DMS 273 treated with DMSO at 0.1 percent for 48 hours (cell line): ENCODE results near the gene NPTN.
"Not testable (repeated sequence)": the region's sequence is repeated elsewhere in the genome, so short reads cannot be mapped to it uniquely, and the experiment has no call there.

Experiments
- DNase-seq: peaks from one replicate; lab custom pipeline; 2025; lab: John Stamatoyannopoulos, UW

The NPTN gene

GRCh38 chr15:73600413-73601335 is 32.5 kb downstream of the NPTN start:
- no peak for DNase-seq

DNA sequence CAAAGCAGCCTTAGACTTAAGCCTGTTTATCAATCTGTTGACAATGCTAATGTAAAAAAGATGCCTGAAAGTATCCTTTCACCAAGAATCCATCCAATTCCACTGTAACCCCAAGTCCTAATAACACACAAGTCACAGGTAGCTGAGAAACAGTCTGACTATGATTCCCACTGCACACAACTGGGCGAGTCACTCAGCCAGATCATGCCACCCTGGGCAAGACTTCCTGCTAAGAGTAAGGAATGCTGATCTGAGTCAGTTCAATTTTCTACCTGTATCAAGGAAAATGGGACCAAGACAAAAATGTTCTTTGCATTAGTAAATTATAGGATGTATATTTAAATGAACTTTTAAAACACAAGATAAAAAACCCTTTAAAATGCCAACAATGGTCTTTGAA is 33.3 kb downstream of the NPTN start:
- no peak for DNase-seq

DNA sequence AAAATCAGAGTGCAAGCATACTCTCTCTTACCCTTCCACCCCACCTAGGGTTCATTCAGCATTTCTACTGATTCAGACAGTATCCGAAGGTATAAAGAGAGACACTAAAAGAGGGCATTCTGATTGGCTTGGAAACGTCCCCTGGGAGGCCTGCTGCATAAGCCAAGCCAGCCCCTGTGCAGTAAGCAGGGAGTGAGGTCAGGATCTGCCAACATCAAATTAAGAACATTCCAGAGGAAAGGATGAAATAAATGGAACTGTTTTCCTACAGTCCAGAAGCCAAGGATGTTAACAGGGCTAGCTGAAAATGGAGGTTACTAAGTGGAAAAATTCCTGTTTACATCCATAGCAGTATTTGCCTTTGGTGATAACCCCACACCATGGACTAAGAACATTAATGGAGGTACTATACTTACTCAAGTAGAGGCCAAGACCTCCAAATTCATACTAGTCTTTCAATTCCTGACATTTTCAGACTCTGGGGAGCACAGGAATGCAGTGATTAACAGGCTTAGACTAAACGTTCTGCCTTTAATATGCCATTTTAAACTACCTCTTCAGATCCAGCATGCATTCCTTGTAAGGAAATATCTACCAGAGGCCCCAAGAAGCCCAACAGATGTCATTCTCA is 34.5 kb downstream of the NPTN start:
- no peak for DNase-seq

GRCh38 chr15:73597036-73597638 is 36.1 kb downstream of the NPTN start:
- no peak for DNase-seq

DNA sequence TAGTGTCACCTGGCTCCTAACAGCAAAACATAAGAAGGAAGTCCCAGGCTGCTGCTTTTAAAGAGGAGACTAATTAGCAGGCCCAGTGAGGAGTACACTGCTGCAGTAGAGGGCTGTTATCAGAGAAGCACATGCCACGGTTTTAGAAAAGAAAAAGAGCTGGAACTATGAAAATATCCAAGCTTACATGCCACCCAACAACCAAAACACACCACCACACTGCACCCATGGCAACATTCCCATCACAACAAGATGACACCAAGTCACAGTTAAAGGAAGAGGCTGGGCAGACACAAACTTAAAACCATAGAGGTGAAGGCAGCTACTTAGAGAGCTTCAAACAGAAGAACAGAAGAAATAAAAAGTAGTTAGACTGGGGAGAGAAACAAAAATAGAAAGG is 37.0 kb downstream of the NPTN start:
- DNase-seq, result no peak

GRCh38 chr15:73594109-73594508 is 39.1 kb downstream of the NPTN start:
- no peak for DNase-seq

GRCh38 chr15:73593304-73594074 is 39.7 kb downstream of the NPTN start:
- DNase-seq, result no peak

DNA sequence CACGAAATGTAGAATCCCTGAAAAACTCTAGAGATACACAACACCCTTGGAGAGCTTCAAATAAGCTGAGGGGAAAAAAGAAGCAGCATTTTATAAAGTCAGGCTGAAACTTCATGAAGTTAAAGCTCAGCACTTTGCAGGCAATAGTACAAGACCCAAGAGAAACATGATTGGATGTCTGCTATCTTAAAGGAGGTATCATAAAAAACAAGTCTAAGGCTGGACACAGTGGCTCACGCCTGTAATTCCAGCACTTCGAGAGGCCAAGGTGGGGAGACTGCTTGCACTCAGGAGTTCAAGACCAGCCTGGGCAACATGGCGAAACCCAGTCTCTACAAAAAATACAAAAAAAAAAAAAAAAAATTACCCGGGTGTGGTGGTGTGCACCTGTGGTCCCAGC is 42.9 kb downstream of the NPTN start:
- DNase-seq, result no peak

DNA sequence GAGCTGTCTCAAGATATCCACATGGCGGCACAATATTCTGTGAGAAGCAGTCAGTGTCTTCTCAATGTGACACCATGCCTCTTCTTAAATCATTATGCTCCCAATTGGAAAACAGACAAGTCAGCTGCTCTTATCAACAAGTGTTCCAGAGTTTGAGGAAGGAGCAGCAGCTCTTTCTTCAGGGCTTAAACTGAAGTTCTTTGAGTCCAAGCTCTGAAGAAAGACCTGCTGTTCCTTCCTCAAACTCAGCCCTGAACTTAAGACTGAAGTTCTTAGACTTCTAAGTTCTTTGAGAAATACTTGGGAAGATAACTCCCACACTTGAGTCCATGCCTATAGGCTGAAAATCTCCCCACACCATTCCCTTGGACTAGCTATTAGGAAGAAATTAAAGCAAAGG is 43.4 kb downstream of the NPTN start:
- DNase-seq, result no peak

- DNase-seq, result no peak
Observed at GRCh38 chr15:73585871-73586654, 47.1 kb downstream of the NPTN start.

DNA sequence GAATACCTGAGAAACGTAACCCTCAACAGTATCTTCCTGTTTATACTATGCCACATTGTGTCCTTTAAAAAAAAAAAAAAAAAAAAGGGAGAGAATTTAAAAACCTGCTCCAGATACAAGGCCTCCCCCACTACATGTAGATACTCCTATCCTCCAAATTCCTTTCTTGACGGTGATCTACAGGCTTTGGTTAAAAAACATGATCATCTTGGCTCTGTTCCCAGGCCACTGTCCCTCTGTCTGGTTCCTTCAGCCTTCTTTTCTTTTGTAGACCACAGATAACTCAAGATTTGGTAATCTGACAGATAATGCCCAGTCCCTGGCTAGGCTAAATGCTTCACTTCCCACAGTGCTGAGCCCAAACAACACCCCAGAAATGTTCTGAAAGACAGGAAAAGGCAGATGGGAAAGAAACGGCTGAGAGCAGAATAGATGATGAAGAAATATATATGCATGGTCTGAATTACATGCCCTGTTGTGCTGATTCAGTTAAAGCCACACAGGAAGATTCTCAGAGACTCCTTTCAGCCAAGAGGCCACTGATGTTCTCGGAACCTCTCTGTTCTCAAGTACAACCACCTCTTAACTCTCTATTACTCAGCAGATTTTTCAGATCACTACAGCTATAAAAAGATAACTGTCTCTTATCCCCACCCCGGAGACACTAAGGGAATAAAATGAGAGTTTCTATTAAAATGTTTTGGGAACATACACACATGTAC is 48.3 kb downstream of the NPTN start:
- no peak for DNase-seq

DNA sequence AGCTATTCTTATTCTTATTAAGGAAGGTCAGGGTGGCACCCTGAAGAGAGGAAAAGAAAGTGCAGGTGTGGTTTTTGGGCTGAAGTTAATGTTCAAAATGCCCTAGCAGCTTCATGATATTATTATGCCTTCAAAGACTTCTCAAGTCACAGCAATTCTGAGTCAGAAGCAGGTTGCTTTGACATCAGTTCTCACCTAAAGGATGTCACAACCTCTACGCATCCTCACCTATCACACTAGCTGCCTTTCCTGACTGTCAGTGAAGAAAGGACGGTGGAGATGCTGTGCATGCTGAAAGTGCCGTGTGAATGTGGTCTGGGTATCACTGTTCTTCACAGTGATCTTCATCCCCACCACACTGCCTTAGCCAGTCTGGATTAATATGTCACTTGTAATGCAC is 49.6 kb downstream of the NPTN start:
- DNase-seq, result no peak

DNA sequence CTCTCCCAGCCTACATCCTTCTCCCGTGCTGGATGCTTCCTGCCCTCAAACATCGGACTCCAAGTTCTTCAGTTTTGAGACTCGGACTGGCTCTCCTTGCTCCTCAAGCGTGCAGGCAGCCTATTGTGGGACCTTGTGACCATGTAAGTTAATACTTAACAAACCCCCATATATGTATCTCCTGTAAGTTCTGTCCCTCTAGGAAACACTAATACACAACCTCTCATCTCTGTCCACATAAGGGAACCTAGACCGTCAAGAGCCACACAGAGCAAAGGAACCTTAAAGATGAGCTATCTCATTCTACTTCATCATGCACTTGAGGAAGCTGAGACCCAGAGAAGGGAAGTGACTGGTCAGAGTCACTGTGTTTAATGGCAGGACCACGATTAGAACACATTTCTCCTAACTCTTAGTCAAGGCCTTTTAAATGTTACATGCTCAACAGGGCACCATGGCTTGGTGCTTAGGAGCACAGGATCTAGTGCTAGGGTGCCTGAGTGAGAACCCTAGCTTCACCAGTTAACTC is 50.3 kb downstream of the NPTN start:
- no peak for DNase-seq

- no peak for DNase-seq
Observed at GRCh38 chr15:73578026-73578425, 55.2 kb downstream of the NPTN start.

GRCh38 chr15:73577593-73577992 is 55.6 kb downstream of the NPTN start:
- DNase-seq, result not testable (repeated sequence)

DNA sequence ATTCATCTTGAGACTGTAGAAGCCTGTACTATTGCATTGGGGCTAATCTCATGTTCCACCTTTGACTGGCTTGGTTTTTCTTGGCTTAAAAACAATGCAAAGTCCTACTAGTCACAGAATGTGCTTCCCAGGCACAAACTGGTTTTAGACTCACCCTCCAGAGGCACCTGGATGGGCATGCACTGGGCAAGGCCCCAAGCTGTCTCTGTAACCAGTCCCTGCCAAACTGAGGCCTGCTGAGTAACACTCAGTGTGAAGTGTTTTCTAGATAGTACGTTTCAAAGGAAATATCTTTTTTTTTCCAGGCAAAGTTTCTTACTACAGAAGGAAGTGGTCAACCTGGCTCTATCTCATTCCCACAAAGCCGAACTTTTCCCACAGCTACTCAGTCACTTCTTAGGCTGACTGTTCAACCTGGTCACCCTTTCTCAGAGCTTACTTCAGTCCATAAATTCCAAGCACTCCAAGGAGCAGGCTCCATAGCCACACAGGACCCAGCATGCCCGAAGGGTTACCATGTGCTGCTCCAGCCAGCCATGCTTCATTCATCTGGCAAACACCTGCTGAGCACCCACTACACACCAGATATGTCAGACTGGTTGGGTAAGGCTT is 57.4 kb downstream of the NPTN start:
- no peak for DNase-seq

DNA sequence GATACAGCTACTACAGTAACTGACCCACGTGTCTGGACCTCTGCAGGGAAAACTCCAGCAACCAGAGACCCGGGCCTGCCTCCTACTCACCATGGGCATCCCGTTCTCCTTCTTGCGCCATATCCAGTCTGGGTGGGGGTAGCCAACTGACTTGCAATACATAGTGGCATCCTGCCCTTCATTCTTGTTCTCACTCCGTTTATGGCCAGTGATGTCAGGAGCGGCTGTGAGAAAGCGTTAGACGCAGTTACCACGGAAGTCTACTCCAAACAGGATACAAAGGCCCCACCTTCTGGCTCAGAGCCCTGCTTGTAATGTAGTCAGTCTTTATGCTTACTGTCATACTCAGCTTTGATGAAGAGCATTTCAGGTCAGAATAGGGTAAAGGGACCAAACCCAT is 59.6 kb downstream of the NPTN start:
- no peak for DNase-seq

DNA sequence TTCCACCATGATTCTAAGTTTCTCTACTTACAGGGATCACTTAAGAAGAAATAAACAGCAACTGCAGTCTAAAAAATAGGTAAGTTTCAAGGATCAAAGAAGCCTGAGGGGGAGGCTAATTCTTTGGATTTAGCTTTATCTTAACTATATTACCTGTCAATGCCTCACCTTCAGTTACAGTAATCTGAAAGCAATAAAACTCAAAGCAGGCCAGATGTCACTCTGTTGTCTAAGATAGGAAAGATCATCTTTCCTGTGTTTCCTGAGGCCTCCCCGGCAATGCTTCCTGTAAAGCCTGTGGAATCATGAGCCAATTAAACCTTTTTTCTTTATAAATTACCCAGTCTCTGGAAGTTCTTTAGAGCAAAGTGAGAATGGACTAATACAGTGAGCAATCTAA is 60.2 kb downstream of the NPTN start:
- no peak for DNase-seq

DNA sequence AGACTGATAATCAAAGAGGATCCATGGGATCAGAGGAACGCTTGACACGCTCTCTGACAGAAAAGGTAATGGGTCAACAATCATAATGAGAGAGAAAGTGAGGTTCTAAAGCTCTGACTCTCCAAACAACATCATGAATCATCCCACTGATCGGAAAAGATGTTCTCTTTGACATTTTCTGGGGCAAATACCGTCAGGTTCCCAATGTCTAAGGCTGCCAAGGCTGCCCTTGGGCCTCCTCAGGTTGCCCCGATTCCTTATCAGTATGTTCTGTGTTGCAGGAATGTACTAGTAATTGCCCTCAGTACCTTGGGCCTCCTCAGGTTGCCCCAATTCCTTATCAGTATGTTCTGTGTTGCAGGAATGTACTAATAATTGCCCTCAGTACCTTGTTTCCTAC is 60.9 kb downstream of the NPTN start:
- DNase-seq, result no peak

DNA sequence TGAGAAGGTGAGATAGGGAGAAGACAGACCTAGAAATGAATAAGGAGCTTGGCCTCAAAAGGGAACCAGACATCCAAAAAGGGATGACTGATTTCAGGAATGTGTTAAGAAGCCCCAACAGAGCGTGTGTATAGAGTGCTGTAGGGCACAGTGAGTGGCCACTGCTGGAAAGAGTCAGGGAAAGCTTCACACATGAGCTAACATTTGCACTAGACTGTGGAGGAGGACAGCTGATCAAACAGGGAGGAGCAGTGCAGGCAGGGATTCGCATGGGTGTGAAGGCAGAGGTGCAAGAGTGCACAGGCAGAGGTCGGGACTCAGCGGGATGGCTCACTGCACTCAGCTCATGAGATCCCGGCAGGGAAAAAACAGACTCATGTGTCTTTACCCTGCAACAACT is 61.8 kb downstream of the NPTN start:
- DNase-seq, result no peak
